Measurements from ENCODE around the gene ATXN1L.

GRCh38 chr16:71796501-71797097, 49.2 kb upstream of the ATXN1L start:
- TF ChIP-seq CTCF (IDR thresholded peaks at IDR 0.05) (no peak), POLR2A (IDR thresholded peaks at IDR 0.05) (no peak)
